Esophagus squamous epithelium (tissue), 4 donors: ENCODE results near the gene SV2A.

Experiments
- POLR2A ChIP-seq, 4 donors: fragments of 450-650 bp; IDR thresholded peaks; one replicate each; pipeline ENCODE4 v1.6.1; 2017; ENCODE audit warnings: antibody characterized with exemption in 4 of 4, mild to moderate bottlenecking in 4 of 4, moderate library complexity in 3 of 4
- TF ChIP-seq, protein P1 (sequence below), 6 experiments: fragments of 450-650 bp in 4 of 6; fragments of 200-600 bp in 2 of 6; sonication (generic) in 2 of 6; IDR thresholded peaks; one replicate each; pipeline ENCODE4 v1.5.1; 2016 to 2019; ENCODE audit warnings: antibody characterized with exemption in 6 of 6, mild to moderate bottlenecking in 4 of 6, moderate library complexity in 4 of 6

DNA sequence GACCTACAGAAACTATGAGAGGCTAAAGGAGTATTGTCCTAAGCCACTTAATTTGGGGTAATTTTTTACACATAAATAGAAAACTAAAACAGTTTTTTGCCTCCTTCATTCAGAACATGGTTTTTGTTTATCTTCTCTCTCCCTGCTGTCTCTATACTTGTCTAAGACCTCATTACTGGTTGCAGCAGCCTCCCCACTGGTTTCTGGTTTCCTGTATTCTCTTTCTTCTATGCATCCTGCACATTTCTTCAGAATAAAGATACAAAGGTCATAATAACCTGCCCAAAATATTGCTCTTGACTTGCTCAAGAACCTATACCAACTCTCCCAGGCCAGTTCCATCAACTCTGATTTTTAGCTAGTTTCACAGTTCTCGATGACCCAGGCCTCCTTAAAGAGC, 38.1 kb downstream of the SV2A start:
- TF ChIP-seq, protein P1, sequence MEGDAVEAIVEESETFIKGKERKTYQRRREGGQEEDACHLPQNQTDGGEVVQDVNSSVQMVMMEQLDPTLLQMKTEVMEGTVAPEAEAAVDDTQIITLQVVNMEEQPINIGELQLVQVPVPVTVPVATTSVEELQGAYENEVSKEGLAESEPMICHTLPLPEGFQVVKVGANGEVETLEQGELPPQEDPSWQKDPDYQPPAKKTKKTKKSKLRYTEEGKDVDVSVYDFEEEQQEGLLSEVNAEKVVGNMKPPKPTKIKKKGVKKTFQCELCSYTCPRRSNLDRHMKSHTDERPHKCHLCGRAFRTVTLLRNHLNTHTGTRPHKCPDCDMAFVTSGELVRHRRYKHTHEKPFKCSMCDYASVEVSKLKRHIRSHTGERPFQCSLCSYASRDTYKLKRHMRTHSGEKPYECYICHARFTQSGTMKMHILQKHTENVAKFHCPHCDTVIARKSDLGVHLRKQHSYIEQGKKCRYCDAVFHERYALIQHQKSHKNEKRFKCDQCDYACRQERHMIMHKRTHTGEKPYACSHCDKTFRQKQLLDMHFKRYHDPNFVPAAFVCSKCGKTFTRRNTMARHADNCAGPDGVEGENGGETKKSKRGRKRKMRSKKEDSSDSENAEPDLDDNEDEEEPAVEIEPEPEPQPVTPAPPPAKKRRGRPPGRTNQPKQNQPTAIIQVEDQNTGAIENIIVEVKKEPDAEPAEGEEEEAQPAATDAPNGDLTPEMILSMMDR (IDR thresholded peaks at IDR 0.05) = no peak
- peak in 1 of 4 donors; percentile 12 for TF ChIP-seq POLR2A (IDR thresholded peaks at IDR 0.05)
